Cardiac muscle cell (in vitro differentiated cells and primary cell): Measurements from ENCODE around the gene SEC31B. TPM values are rescaled to one million over a fixed set of nuclear protein-coding genes. Genes with fewer than 3 reads are reported as not detected.

Experiments used
- DNase-seq, 2 donors: peaks; one replicate each; pipeline versions ENCODE4 v3.0.0 to v3.0.0-alpha.2; 2010 to 2017; ENCODE audit warnings: low read depth in 1 of 2, low spot score in 1 of 2
- H3K27ac ChIP-seq: fragments of 200-600 bp; sonication (generic); 2 replicates; pipeline ENCODE4 v1.5.1; 2016
- H3K27me3 ChIP-seq: fragments of 200-600 bp; sonication (generic); 2 replicates; pipeline ENCODE4 v1.6.0; 2016; ENCODE audit warnings: control low read depth
- H3K36me3 ChIP-seq: fragments of 200-600 bp; sonication (generic); 2 replicates; pipeline ENCODE4 v1.5.1; 2016; ENCODE audit warnings: control low read depth
- H3K4me1 ChIP-seq: fragments of 200-600 bp; sonication (generic); 2 replicates; pipeline ENCODE4 v1.8.1; 2017; ENCODE audit warnings: low read depth, mild to moderate bottlenecking, mixed run types
- H3K4me3 ChIP-seq: fragments of 200-600 bp; sonication (generic); 2 replicates; pipeline ENCODE4 v1.5.1; 2016; ENCODE audit warnings: mild to moderate bottlenecking
- H3K9me3 ChIP-seq: fragments of 200-600 bp; sonication (generic); 2 replicates; pipeline ENCODE4 v1.5.1; 2017; ENCODE audit warnings: low read depth, mild to moderate bottlenecking, control low read depth
- CTCF ChIP-seq: IDR thresholded peaks from 2 replicates; pipeline ENCODE4 v1.5.1; 2012; ENCODE audit warnings: low read depth, mild to moderate bottlenecking, low read length
- polyA plus RNA-seq: library from polyadenylated mRNA; unstranded; fragments of >200 nt; fragmentation: Nextera tagmentation; extraction: Ambion mirVana; gene quantifications from 2 replicates; pipeline ENCODE4 v1.2.1, GENCODE V29; 2016
- total RNA-seq: library from RNA; depleted of rRNA; stranded (reverse); fragments of >200 nt; gene quantifications from 2 replicates; pipeline ENCODE4 v1.2.3, GENCODE V29; 2016

SEC31B gene
- total RNA-seq, result 8.0 and 13.2 TPM in 2 replicates
- polyA plus RNA-seq, result 15.0 and 23.1 TPM in 2 replicates

- Histone ChIP-seq H3K4me3 (peak within 1 kb of the TSS; percentile 28), H3K9me3 (no peaks in the 10 kb centered on the region), H3K27ac (no peak within 1 kb of the TSS), H3K27me3 (peaks cover 11% of the 10 kb centered on the region), H3K4me1 (no peaks in the 10 kb centered on the region), H3K36me3 (peaks cover 6% of the 10 kb centered on the region)
- TF ChIP-seq CTCF, result no peak
- peak in 1 of 2 donors; percentile 77 for DNase-seq
These were observed at the start of gene SEC31B for GRCh38 chr10:100519311-100520051. SEC31B (minus strand) TSS chr10:100519861; CDS start chr10:100516952, 2,909 bp downstream.

- no peak for DNase-seq
- Histone ChIP-seq H3K27ac (no peak overlapping the region), H3K9me3 (no peaks in the 10 kb centered on the region), H3K4me3 (no peak overlapping the region), H3K27me3 (peaks cover 26% of the 10 kb centered on the region), H3K4me1 (no peaks in the 10 kb centered on the region), H3K36me3 (no peaks in the 10 kb centered on the region)
- no peak for TF ChIP-seq CTCF
These were observed 49.3 kb upstream of the SEC31B start for GRCh38 chr10:100568912-100569311.

GRCh38 chr10:100567826-100568225 is 48.2 kb upstream of the SEC31B start:
- Histone ChIP-seq H3K36me3 (no peaks in the 10 kb centered on the region), H3K9me3 (no peaks in the 10 kb centered on the region), H3K4me1 (no peaks in the 10 kb centered on the region), H3K4me3 (no peak overlapping the region), H3K27me3 (peaks cover 15% of the 10 kb centered on the region), H3K27ac (no peak overlapping the region)
- no peak for TF ChIP-seq CTCF
- no peak for DNase-seq

GRCh38 chr10:100567249-100567648 is 47.6 kb upstream of the SEC31B start:
- TF ChIP-seq CTCF, result no peak
- H3K27ac ChIP-seq, result no peak overlapping the region
- no peak overlapping the region for H3K4me3 ChIP-seq
- DNase-seq, result no peak
- no peaks in the 10 kb centered on the region for H3K36me3 ChIP-seq
- H3K27me3 ChIP-seq, result peaks cover 11% of the 10 kb centered on the region
- no peaks in the 10 kb centered on the region for H3K9me3 ChIP-seq
- H3K4me1 ChIP-seq, result no peaks in the 10 kb centered on the region

- no peak for DNase-seq
- Histone ChIP-seq H3K27me3 (peaks cover 5% of the 10 kb centered on the region), H3K9me3 (no peaks in the 10 kb centered on the region), H3K4me1 (no peaks in the 10 kb centered on the region), H3K4me3 (no peak overlapping the region), H3K27ac (no peak overlapping the region), H3K36me3 (no peaks in the 10 kb centered on the region)
- no peak for TF ChIP-seq CTCF
These were observed 46.9 kb upstream of the SEC31B start for GRCh38 chr10:100566561-100566960.
